Transverse colon (tissue), 4 donors: Measurements from ENCODE around the gene SMIM14. TPM values are rescaled to one million over a fixed set of nuclear protein-coding genes. Genes with fewer than 3 reads are reported as not detected.

Experiments
- DNase-seq: peaks from one replicate; pipeline ENCODE4 v3.0.0-alpha.2; 2019
- H3K27ac ChIP-seq, 4 donors: fragments of 200-600 bp; sonication (generic); 2 replicates each; pipeline ENCODE4 v1.5.1; 2016 to 2018; ENCODE audit warnings: inconsistent platforms in 4 of 4
- H3K27me3 ChIP-seq: fragments of 200-600 bp; sonication (generic); 2 replicates; pipeline ENCODE4 v1.5.1; 2017; ENCODE audit warnings: inconsistent platforms
- H3K36me3 ChIP-seq, 4 donors: fragments of 200-600 bp; sonication (generic); 2 replicates each; pipeline ENCODE4 v1.5.1; 2017 to 2019; ENCODE audit warnings: inconsistent platforms in 4 of 4
- H3K4me1 ChIP-seq, 4 donors: fragments of 200-600 bp; sonication (generic); 2 replicates each; pipeline ENCODE4 v1.5.1; 2017 to 2020; ENCODE audit warnings: inconsistent platforms in 4 of 4
- H3K4me3 ChIP-seq, 4 donors: fragments of 200-600 bp; sonication (generic); 1 replicate in 1 of 4; 2 replicates in 3 of 4; pipeline versions ENCODE4 v1.5.1 to v1.6.1; 2017 to 2019; ENCODE audit warnings: inconsistent platforms in 4 of 4
- H3K9me3 ChIP-seq, 2 donors: fragments of 200-600 bp; sonication (generic); 2 replicates each; pipeline ENCODE4 v1.5.1; 2017 to 2019; ENCODE audit warnings: inconsistent platforms in 2 of 2
- EP300 ChIP-seq: sonication (generic); formaldehyde crosslinking; IDR thresholded peaks from one replicate; pipeline ENCODE4 v1.6.1; 2017; ENCODE audit warnings: antibody characterized with exemption, low read depth
- POLR2A ChIP-seq: fragments of 450-650 bp; IDR thresholded peaks from one replicate; pipeline ENCODE4 v1.6.1; 2016; ENCODE audit warnings: antibody characterized with exemption, mild to moderate bottlenecking, moderate library complexity
- POLR2AphosphoS5 ChIP-seq, 3 donors: sonication (generic); formaldehyde crosslinking; IDR thresholded peaks; one replicate each; pipeline ENCODE4 v1.6.1; 2016; ENCODE audit warnings: antibody characterized with exemption in 3 of 3
- WGBS, 2 donors: methylation state at CpG; one replicate each; pipeline ENCODE4 v1.1.5; 2018; ENCODE audit warnings: low coverage in 1 of 2; 5-methylcytosine and 5-hydroxymethylcytosine counted together
- in situ Hi-C, 4 donors: fragments of 200-750 bp; cut with MboI; loops; one replicate each; pipeline versions ENCODE4 v1.15.0 to v1.15.1; 2017; ENCODE audit warnings: low sequenced_read_pairs in 3 of 4, low pct_ligation_motif_present in 1 of 4, low pct_unique_long_range_greater_than_20kb in 1 of 4
- intact Hi-C: fragments of 100-400 bp; cut with DNase I; formaldehyde crosslinking; loops from one replicate; pipeline ENCODE4 v1.15.1; 2023; ENCODE audit warnings: low total_unique reads
- total RNA-seq, 4 donors: library from RNA; depleted of rRNA; stranded (reverse); fragments of >200 nt; gene quantifications; one replicate each; pipeline ENCODE4 v1.1.0, GENCODE V29; 2016
- TF ChIP-seq, protein P1 (sequence below), 5 experiments: fragments of 200-600 bp in 3 of 5; fragments of 450-650 bp in 2 of 5; sonication (generic) in 3 of 5; IDR thresholded peaks; 1 replicate in 2 of 5; 2 replicates in 3 of 5; pipeline ENCODE4 v1.5.1; 2016 to 2017; ENCODE audit warnings: antibody characterized with exemption in 5 of 5, inconsistent platforms in 3 of 5, mild to moderate bottlenecking in 2 of 5, moderate library complexity in 1 of 5

Gene SMIM14
- total RNA-seq, 4 donors from 2014 or later = 23.1 to 103 (median 72.4) TPM

DNA sequence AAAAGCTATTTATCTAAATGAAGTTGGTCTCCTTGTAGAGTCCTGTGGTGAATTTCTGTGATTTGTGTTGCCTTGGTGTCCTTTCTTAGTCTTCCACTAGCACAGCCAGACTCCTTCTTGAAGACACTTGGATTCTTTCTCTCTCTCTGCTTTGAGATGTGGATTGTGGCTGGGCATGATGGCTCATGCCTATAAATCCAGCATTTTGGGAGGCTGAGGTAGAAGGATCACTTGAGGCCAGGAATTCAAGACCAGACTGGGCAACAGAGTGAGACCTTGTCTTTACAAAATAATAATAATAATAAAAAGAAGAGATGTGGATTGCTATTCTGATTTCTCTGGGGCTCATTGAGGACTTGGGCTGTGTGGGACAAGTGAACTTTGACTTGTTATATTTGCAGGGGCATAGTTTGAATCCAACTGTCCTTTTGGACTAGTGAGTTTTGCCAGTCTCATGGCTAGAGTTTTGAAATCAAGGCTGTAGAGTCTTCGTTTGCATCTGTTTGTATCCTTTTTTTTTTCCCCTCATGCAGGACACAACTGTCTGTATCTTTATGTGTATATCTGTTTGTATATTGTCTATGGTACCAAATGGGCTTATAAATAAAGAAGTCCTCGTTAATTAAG, 11.1 kb upstream of the SMIM14 start:
- no peaks in the 10 kb centered on the region for H3K9me3 ChIP-seq
- TF ChIP-seq EP300 (no peak), POLR2A (no peak), POLR2AphosphoS5 (IDR thresholded peaks at IDR 0.05) (no peak)
- TF ChIP-seq, protein P1, sequence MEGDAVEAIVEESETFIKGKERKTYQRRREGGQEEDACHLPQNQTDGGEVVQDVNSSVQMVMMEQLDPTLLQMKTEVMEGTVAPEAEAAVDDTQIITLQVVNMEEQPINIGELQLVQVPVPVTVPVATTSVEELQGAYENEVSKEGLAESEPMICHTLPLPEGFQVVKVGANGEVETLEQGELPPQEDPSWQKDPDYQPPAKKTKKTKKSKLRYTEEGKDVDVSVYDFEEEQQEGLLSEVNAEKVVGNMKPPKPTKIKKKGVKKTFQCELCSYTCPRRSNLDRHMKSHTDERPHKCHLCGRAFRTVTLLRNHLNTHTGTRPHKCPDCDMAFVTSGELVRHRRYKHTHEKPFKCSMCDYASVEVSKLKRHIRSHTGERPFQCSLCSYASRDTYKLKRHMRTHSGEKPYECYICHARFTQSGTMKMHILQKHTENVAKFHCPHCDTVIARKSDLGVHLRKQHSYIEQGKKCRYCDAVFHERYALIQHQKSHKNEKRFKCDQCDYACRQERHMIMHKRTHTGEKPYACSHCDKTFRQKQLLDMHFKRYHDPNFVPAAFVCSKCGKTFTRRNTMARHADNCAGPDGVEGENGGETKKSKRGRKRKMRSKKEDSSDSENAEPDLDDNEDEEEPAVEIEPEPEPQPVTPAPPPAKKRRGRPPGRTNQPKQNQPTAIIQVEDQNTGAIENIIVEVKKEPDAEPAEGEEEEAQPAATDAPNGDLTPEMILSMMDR (IDR thresholded peaks at IDR 0.05) = no peak
- H3K27ac ChIP-seq = no peak overlapping the region
- in situ Hi-C loops (no loop called here), intact Hi-C loops (no loop called here)
- no peaks in the 10 kb centered on the region for H3K4me1 ChIP-seq
- no peaks in the 10 kb centered on the region for H3K27me3 ChIP-seq
- H3K4me3 ChIP-seq = no peak overlapping the region
- 81% methylated on average over 2 of the region's 2 CpGs for WGBS, 2 donors
- H3K36me3 ChIP-seq = no peaks in the 10 kb centered on the region
- DNase-seq = no peak

DNA sequence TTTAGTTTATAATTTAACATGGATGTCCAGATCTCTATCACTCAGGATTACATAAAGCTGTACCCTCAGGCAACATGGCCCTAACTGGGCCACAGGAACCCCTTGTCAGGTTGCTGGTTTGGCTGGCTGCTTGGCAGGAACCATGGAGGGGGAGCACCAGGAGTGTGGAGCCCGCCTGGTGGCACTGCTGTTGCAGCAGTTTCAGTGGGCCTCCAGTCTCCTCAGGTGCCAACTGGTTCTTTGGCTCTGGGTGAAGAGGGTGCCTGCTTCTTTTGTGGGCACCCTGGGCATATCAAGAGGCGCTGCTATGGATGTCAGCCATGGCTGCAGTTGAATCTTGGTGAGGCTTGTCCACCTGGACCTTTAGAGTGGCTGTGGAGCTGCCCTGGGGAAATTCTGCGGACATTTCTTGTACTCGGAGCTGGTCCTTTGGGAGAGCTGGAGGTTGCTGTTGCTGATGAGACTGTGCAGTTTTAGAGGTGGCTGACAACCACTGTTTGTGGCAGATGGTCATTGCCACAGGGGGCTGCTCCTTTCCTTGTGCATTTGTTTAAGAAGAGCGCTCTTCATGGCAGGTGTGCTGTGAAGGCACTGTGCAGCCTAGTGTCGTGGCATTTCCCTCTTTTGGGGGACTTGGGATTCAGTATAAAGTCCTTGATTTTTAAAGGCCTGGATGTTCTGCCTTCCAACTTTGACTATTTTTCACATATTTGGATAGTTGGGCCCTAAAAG, 10.3 kb upstream of the SMIM14 start:
- intact Hi-C loops (no loop called here), in situ Hi-C loops (no loop called here)
- H3K4me3 ChIP-seq = no peak overlapping the region
- H3K9me3 ChIP-seq = no peaks in the 10 kb centered on the region
- DNase-seq = no peak
- H3K27ac ChIP-seq = no peak overlapping the region
- no peaks in the 10 kb centered on the region for H3K27me3 ChIP-seq
- no peaks in the 10 kb centered on the region for H3K36me3 ChIP-seq
- no peaks in the 10 kb centered on the region for H3K4me1 ChIP-seq
- 94 to 100% methylated on average over 1 to 6 of the region's 6 CpGs for WGBS, 2 donors
- no peak for TF ChIP-seq POLR2AphosphoS5 (IDR thresholded peaks at IDR 0.05)
- TF ChIP-seq POLR2A = no peak
- TF ChIP-seq EP300 = no peak
- TF ChIP-seq, protein P1 (IDR thresholded peaks at IDR 0.05) = no peak

DNA sequence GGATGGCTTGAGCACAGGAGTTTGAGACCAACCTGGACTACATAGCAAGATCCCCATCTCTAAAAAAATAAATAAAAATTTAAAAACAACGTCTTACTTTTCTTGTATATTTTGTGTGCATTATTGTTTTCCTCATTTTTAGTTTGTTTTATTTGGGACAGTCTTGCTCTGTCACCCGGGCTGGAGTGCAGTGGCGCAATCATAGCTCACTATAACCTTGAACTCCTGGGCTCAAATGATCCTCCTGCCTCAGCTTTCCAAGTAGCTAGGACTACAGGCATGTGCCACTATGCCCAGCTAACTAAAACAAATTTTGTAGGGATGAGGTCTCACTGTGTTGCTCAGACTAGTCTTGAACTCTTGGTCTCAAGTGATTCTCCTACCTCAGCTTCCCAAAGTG, 9.5 kb upstream of the SMIM14 start:
- TF ChIP-seq, protein P1 (IDR thresholded peaks at IDR 0.05) = no peak
- TF ChIP-seq POLR2AphosphoS5 (IDR thresholded peaks at IDR 0.05) (no peak), EP300 (no peak), POLR2A (no peak)
- no peaks in the 10 kb centered on the region for H3K27me3 ChIP-seq
- no peak overlapping the region for H3K27ac ChIP-seq
- H3K4me1 ChIP-seq = no peaks in the 10 kb centered on the region
- WGBS, 2 donors = 91 to 95% methylated on average over 3 of the region's 3 CpGs
- no peak overlapping the region for H3K4me3 ChIP-seq
- H3K36me3 ChIP-seq = no peaks in the 10 kb centered on the region
- no peak for DNase-seq
- no peaks in the 10 kb centered on the region for H3K9me3 ChIP-seq
- in situ Hi-C loops (no loop called here), intact Hi-C loops (no loop called here)

DNA sequence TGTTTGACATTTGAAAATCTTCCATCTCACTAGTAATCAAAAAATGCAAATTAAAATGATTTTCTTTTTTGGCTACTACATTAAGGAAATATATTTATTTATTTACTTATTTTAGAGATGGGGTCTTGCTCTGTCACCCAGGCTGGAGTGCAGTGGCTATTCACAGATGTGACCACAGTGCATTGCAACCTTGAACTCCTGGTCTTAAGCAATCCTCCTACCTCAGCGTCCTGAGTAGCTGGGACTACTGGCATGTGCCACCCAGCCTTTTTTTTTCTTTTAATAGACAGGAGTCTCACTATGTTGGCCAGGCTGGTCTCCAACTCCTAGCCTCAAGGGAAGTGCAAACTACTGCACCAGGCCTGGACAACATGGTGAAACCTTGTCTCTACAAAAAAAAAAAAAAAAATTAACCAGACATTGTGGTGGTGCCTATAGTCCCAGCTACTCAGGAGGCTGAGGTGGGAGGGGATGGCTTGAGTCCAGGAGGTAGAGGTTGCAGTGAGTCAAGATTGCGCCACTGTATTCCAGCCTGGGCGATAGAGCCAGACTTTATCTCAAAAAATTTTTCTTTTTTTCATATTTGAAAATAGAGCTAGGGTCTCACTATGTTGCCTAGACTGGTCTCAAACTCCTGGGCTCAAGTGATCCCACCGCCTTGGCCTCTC, 4.4 kb upstream of the SMIM14 start:
- WGBS, 2 donors = 80 to 93% methylated on average over 2 to 4 of the region's 4 CpGs
- no peak overlapping the region for H3K4me3 ChIP-seq
- TF ChIP-seq POLR2A (no peak), EP300 (no peak), POLR2AphosphoS5 (IDR thresholded peaks at IDR 0.05) (no peak)
- TF ChIP-seq, protein P1 (IDR thresholded peaks at IDR 0.05) = no peak
- peaks cover 5 to 11% (median 8%) of the 10 kb centered on the region in 4 donors for H3K4me1 ChIP-seq
- H3K27me3 ChIP-seq = no peaks in the 10 kb centered on the region
- H3K36me3 ChIP-seq = no peaks in the 10 kb centered on the region
- no peak for DNase-seq
- H3K9me3 ChIP-seq = no peaks in the 10 kb centered on the region
- H3K27ac ChIP-seq = no peak overlapping the region
- intact Hi-C loops (no loop called here), in situ Hi-C loops (no loop called here)
